Memory B cell (primary cell): Measurements from ENCODE around the gene C12orf60.

ENCODE experiments used
- ATAC-seq: fragments of 150-1000 bp; cut with Tn5 transposase; 2 replicates; pipeline ENCODE4 v1.10.0; 2021; ENCODE audit warnings: low read depth, mild to moderate bottlenecking, moderate library complexity
- DNase-seq, 2 donors: peaks; one replicate each; pipeline ENCODE4 v3.0.0; 2022; ENCODE audit warnings: low spot score in 2 of 2
- H3K27ac Mint-ChIP-seq: one replicate; pipeline ENCODE4 v1.8.0; 2022; ENCODE audit warnings: mild to moderate bottlenecking, moderate library complexity, mixed read lengths
- H3K27me3 Mint-ChIP-seq: one replicate; pipeline ENCODE4 v1.8.0; 2022; ENCODE audit warnings: mixed read lengths
- H3K36me3 Mint-ChIP-seq: one replicate; pipeline ENCODE4 v1.8.0; 2022; ENCODE audit warnings: mild to moderate bottlenecking, mixed read lengths
- H3K4me1 Mint-ChIP-seq: one replicate; pipeline ENCODE4 v1.8.0; 2022; ENCODE audit warnings: mixed read lengths
- H3K4me3 Mint-ChIP-seq: one replicate; pipeline ENCODE4 v1.8.0; 2022; ENCODE audit warnings: mild to moderate bottlenecking, moderate library complexity, mixed read lengths
- H3K9me3 Mint-ChIP-seq: one replicate; pipeline ENCODE4 v1.8.0; 2022; ENCODE audit warnings: mixed read lengths

Gene C12orf60

GRCh38 chr12:14772946-14773345, 30.5 kb upstream of the C12orf60 start:
- Mint-ChIP-seq H3K9me3 (no peaks in the 10 kb centered on the region), H3K36me3 (no peaks in the 10 kb centered on the region), H3K27ac (no peak overlapping the region), H3K4me3 (no peak overlapping the region), H3K27me3 (no peaks in the 10 kb centered on the region), H3K4me1 (peaks cover 26% of the 10 kb centered on the region)
- DNase-seq (no peak), ATAC-seq (no peak)

- H3K27me3 Mint-ChIP-seq: no peaks in the 10 kb centered on the region
- H3K4me3 Mint-ChIP-seq: peak overlapping the region; percentile 90
- peaks cover 26% of the 10 kb centered on the region for H3K4me1 Mint-ChIP-seq
- DNase-seq (no peak), ATAC-seq (peak; percentile 3)
- H3K27ac Mint-ChIP-seq: peak overlapping the region; percentile 92
- H3K36me3 Mint-ChIP-seq: no peaks in the 10 kb centered on the region
- no peaks in the 10 kb centered on the region for H3K9me3 Mint-ChIP-seq
Observed at GRCh38 chr12:14773685-14774073, 29.8 kb upstream of the C12orf60 start.

GRCh38 chr12:14774074-14774905, 29.2 kb upstream of the C12orf60 start:
- Mint-ChIP-seq H3K4me1 (peaks cover 19% of the 10 kb centered on the region), H3K27me3 (no peaks in the 10 kb centered on the region), H3K27ac (peak overlapping the region; percentile 92), H3K4me3 (peak overlapping the region; percentile 90), H3K9me3 (no peaks in the 10 kb centered on the region), H3K36me3 (no peaks in the 10 kb centered on the region)
- DNase-seq (peak; percentile 75 to 84), ATAC-seq (peak; percentile 52)

- peak overlapping the region; percentile 92 for H3K27ac Mint-ChIP-seq
- no peaks in the 10 kb centered on the region for H3K9me3 Mint-ChIP-seq
- ATAC-seq: no peak
- H3K4me3 Mint-ChIP-seq: peak overlapping the region; percentile 90
- DNase-seq: peak in 1 of 2 donors; percentile 32
- H3K27me3 Mint-ChIP-seq: no peaks in the 10 kb centered on the region
- H3K4me1 Mint-ChIP-seq: peaks cover 18% of the 10 kb centered on the region
- H3K36me3 Mint-ChIP-seq: no peaks in the 10 kb centered on the region
Observed at GRCh38 chr12:14774906-14775635, 28.4 kb upstream of the C12orf60 start.

- DNase-seq: no peak
- H3K4me3 Mint-ChIP-seq: peak overlapping the region; percentile 90
- peak overlapping the region; percentile 92 for H3K27ac Mint-ChIP-seq
- ATAC-seq: no peak
- no peaks in the 10 kb centered on the region for H3K27me3 Mint-ChIP-seq
- H3K9me3 Mint-ChIP-seq: no peaks in the 10 kb centered on the region
- peaks cover 21% of the 10 kb centered on the region for H3K4me1 Mint-ChIP-seq
- no peaks in the 10 kb centered on the region for H3K36me3 Mint-ChIP-seq
Observed at GRCh38 chr12:14775636-14775980, 27.9 kb upstream of the C12orf60 start.

- peaks cover 22% of the 10 kb centered on the region for H3K4me1 Mint-ChIP-seq
- no peak overlapping the region for H3K27ac Mint-ChIP-seq
- ATAC-seq: no peak
- H3K9me3 Mint-ChIP-seq: no peaks in the 10 kb centered on the region
- H3K4me3 Mint-ChIP-seq: no peak overlapping the region
- no peak for DNase-seq
- H3K27me3 Mint-ChIP-seq: no peaks in the 10 kb centered on the region
- no peaks in the 10 kb centered on the region for H3K36me3 Mint-ChIP-seq
Observed at GRCh38 chr12:14776236-14776961, 27.1 kb upstream of the C12orf60 start.

- no peak for DNase-seq
- no peak overlapping the region for H3K4me3 Mint-ChIP-seq
- H3K27ac Mint-ChIP-seq: no peak overlapping the region
Observed at GRCh38 chr12:14777271-14777670, 26.2 kb upstream of the C12orf60 start.

GRCh38 chr12:14779834-14780233, 23.6 kb upstream of the C12orf60 start:
- Mint-ChIP-seq H3K27ac (no peak overlapping the region), H3K4me3 (no peak overlapping the region), H3K9me3 (no peaks in the 10 kb centered on the region), H3K27me3 (no peaks in the 10 kb centered on the region), H3K36me3 (no peaks in the 10 kb centered on the region), H3K4me1 (peaks cover 11% of the 10 kb centered on the region)
- ATAC-seq (no peak), DNase-seq (no peak)

More at GRCh38 chr12:14777271-14777670, 26.2 kb upstream of the C12orf60 start:
- no peak for ATAC-seq
- Mint-ChIP-seq H3K4me1 (peaks cover 19% of the 10 kb centered on the region), H3K27me3 (no peaks in the 10 kb centered on the region), H3K36me3 (no peaks in the 10 kb centered on the region), H3K9me3 (no peaks in the 10 kb centered on the region)

GRCh38 chr12:14780859-14781258, 22.6 kb upstream of the C12orf60 start:
- DNase-seq (no peak), ATAC-seq (no peak)
- Mint-ChIP-seq H3K27ac (no peak overlapping the region), H3K4me1 (peaks cover 4% of the 10 kb centered on the region), H3K4me3 (no peak overlapping the region), H3K27me3 (no peaks in the 10 kb centered on the region), H3K9me3 (no peaks in the 10 kb centered on the region), H3K36me3 (no peaks in the 10 kb centered on the region)

GRCh38 chr12:14781563-14781962, 21.9 kb upstream of the C12orf60 start:
- DNase-seq (no peak), ATAC-seq (no peak)
- Mint-ChIP-seq H3K27ac (no peak overlapping the region), H3K36me3 (no peaks in the 10 kb centered on the region), H3K27me3 (no peaks in the 10 kb centered on the region), H3K4me1 (peaks cover 4% of the 10 kb centered on the region), H3K9me3 (no peaks in the 10 kb centered on the region), H3K4me3 (no peak overlapping the region)

- no peaks in the 10 kb centered on the region for H3K27me3 Mint-ChIP-seq
- DNase-seq (no peak), ATAC-seq (peak; percentile 41)
- H3K27ac Mint-ChIP-seq: no peak overlapping the region
- no peak overlapping the region for H3K4me3 Mint-ChIP-seq
- H3K36me3 Mint-ChIP-seq: peaks cover 5% of the 10 kb centered on the region
- no peaks in the 10 kb centered on the region for H3K9me3 Mint-ChIP-seq
- H3K4me1 Mint-ChIP-seq: peaks cover 4% of the 10 kb centered on the region
Observed at GRCh38 chr12:14782756-14783155, 20.7 kb upstream of the C12orf60 start.

- DNase-seq: no peak
- Mint-ChIP-seq H3K4me1 (peaks cover 4% of the 10 kb centered on the region), H3K27ac (no peak overlapping the region), H3K4me3 (no peak overlapping the region), H3K27me3 (no peaks in the 10 kb centered on the region), H3K36me3 (peaks cover 12% of the 10 kb centered on the region), H3K9me3 (no peaks in the 10 kb centered on the region)
- no peak for ATAC-seq
Observed at GRCh38 chr12:14784471-14784870, 19.0 kb upstream of the C12orf60 start.

- peaks cover 19% of the 10 kb centered on the region for H3K36me3 Mint-ChIP-seq
- DNase-seq (no peak), ATAC-seq (no peak)
- H3K27ac Mint-ChIP-seq: no peak overlapping the region
- no peaks in the 10 kb centered on the region for H3K9me3 Mint-ChIP-seq
- peaks cover 1% of the 10 kb centered on the region for H3K4me1 Mint-ChIP-seq
- no peak overlapping the region for H3K4me3 Mint-ChIP-seq
- H3K27me3 Mint-ChIP-seq: no peaks in the 10 kb centered on the region
Observed at GRCh38 chr12:14785568-14785967, 17.9 kb upstream of the C12orf60 start.

- peaks cover 2% of the 10 kb centered on the region for H3K4me1 Mint-ChIP-seq
- H3K27ac Mint-ChIP-seq: peak overlapping the region; percentile 75
- no peak overlapping the region for H3K4me3 Mint-ChIP-seq
- H3K9me3 Mint-ChIP-seq: no peaks in the 10 kb centered on the region
- H3K36me3 Mint-ChIP-seq: peaks cover 41% of the 10 kb centered on the region
- H3K27me3 Mint-ChIP-seq: no peaks in the 10 kb centered on the region
- no peak for DNase-seq
- peak; percentile 42 for ATAC-seq
Observed at GRCh38 chr12:14795028-14795448, 8.4 kb upstream of the C12orf60 start.
